Gastrocnemius medialis (tissue), 4 donors: ENCODE results near the gene GDF9. TPM values are rescaled to one million over a fixed set of nuclear protein-coding genes. Genes with fewer than 3 reads are reported as not detected.

Experiments
- ATAC-seq, 2 donors: fragments of 150-250 bp; one replicate each; pipeline ENCODE4 v1.9.1; 2016
- DNase-seq, 2 donors: peaks; one replicate each; pipeline ENCODE4 v3.0.0-alpha.2; 2019
- H3K27ac ChIP-seq, 4 donors: fragments of 200-600 bp; sonication (generic); 1 replicate in 1 of 4; 2 replicates in 3 of 4; pipeline ENCODE4 v1.5.1; 2016 to 2018; ENCODE audit warnings: mild to moderate bottlenecking in 2 of 4, moderate library complexity in 1 of 4
- H3K27me3 ChIP-seq, 3 donors: fragments of 200-600 bp; sonication (generic) in 2 of 3; 1 replicate in 1 of 3; 2 replicates in 2 of 3; pipeline versions ENCODE4 v1.5.1 to v1.6.0; 2016 to 2019; ENCODE audit warnings: mild to moderate bottlenecking in 1 of 3, moderate library complexity in 1 of 3
- H3K36me3 ChIP-seq, 2 donors: fragments of 200-600 bp; sonication (generic) in 1 of 2; one replicate each; pipeline ENCODE4 v1.5.1; 2017 to 2018
- H3K4me1 ChIP-seq, 2 donors: fragments of 200-600 bp; sonication (generic) in 1 of 2; one replicate each; pipeline ENCODE4 v1.5.1; 2016 to 2017; ENCODE audit warnings: mild to moderate bottlenecking in 2 of 2
- H3K4me3 ChIP-seq, 4 donors: fragments of 200-600 bp; sonication (generic) in 3 of 4; 1 replicate in 1 of 4; 2 replicates in 3 of 4; pipeline ENCODE4 v1.5.1; 2016 to 2019; ENCODE audit warnings: mild to moderate bottlenecking in 2 of 4
- H3K9me3 ChIP-seq, 3 donors: fragments of 200-600 bp; sonication (generic) in 2 of 3; 1 replicate in 1 of 3; 2 replicates in 2 of 3; pipeline ENCODE4 v1.5.1; 2016 to 2019
- CTCF ChIP-seq, 5 experiments: fragments of 450-650 bp in 3 of 5; fragments of 200-600 bp in 2 of 5; sonication (generic) in 2 of 5; IDR thresholded peaks in 4 of 5; conservative IDR thresholded peaks in 1 of 5; 1 replicate in 4 of 5; 2 replicates in 1 of 5; pipeline ENCODE4 v1.5.1; 2016 to 2019; ENCODE audit warnings: antibody characterized with exemption in 5 of 5, mild to moderate bottlenecking in 3 of 5, moderate library complexity in 3 of 5
- POLR2A ChIP-seq, 2 donors: fragments of 450-650 bp; IDR thresholded peaks; one replicate each; pipeline ENCODE4 v1.6.1; 2017; ENCODE audit warnings: antibody characterized with exemption in 2 of 2, mild to moderate bottlenecking in 2 of 2, moderate library complexity in 2 of 2
- in situ Hi-C, 4 donors: fragments of 200-750 bp; cut with MboI; loops; one replicate each; pipeline versions ENCODE4 v1.15.0 to v1.8.0; 2017; ENCODE audit warnings: low sequenced_read_pairs in 4 of 4
- intact Hi-C: fragments of 100-400 bp; cut with DNase I; formaldehyde crosslinking; loops from one replicate; pipeline ENCODE4 v1.15.1; 2023; ENCODE audit warnings: low total_unique reads
- total RNA-seq, 4 donors: library from RNA; depleted of rRNA; stranded (reverse); fragments of >200 nt; gene quantifications; one replicate each; pipeline versions ENCODE4 v1.1.0 to v1.2.3, GENCODE V29; 2016

Gene GDF9
- total RNA-seq, 4 donors from 2014 or later, result 0.13 to 2.5 (median 0.46) TPM; not detected in 1

DNA sequence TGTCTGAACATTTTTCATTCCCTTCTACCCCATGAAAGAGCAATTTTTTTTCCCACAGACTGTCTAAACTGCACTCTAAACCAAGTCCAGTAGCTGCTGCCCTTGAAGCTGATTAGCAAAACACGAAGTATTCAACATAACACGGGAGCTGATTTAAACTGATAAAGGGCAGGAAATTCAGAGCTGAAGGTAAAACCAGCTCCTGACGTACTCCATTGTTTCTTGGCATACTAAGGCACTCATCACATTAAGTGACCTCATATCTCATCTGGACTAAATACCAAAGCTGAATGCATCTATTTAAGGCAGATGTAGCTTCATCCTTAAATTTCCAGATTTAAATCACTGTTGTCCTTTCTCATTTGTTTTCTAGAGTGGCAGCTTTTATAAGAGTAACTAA is 12.0 kb downstream of the GDF9 start:
- DNase-seq (no peak), ATAC-seq (no peak)
- no peak overlapping the region for H3K27ac ChIP-seq
- no peaks in the 10 kb centered on the region for H3K27me3 ChIP-seq
- in situ Hi-C loops, result loop anchor here in 2 of 4 donors (25.0 kb wide), 1 partner anchor 467 kb away; no protein-coding TSS in a partner anchor
- H3K36me3 ChIP-seq, result no peaks in the 10 kb centered on the region
- intact Hi-C loops, result no loop called here
- no peaks in the 10 kb centered on the region for H3K9me3 ChIP-seq
- no peak for TF ChIP-seq POLR2A (IDR thresholded peaks at IDR 0.05)
- TF ChIP-seq CTCF (IDR thresholded peaks at IDR 0.05 in 4 of 5, conservative IDR thresholded peaks at IDR 0.05 in 1 of 5), result no peak
- H3K4me1 ChIP-seq, result no peaks in the 10 kb centered on the region
- H3K4me3 ChIP-seq, result no peak overlapping the region

DNA sequence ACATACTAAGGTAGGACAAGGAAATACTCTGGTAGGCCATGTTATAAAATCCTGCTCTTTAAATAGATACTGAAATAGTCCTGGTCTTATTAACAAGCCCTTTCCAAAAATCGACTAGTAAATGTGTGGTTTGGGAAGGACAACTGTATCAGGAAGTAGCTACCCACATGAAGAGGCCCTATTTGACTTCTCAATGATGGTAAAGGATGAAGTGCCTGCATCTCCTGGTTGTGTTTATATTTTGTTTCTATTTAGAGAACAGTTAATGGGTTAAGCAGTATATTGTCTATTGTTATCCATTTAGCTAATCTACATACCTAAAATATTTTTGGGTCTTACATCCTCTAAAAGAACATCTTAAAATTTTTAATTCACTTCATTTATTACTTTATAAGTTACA is 12.5 kb downstream of the GDF9 start:
- no peak for TF ChIP-seq POLR2A (IDR thresholded peaks at IDR 0.05)
- TF ChIP-seq CTCF (IDR thresholded peaks at IDR 0.05 in 4 of 5, conservative IDR thresholded peaks at IDR 0.05 in 1 of 5), result no peak
- no peaks in the 10 kb centered on the region for H3K27me3 ChIP-seq
- ATAC-seq (no peak), DNase-seq (no peak)
- in situ Hi-C loops (loop anchor here in 2 of 4 donors (25.0 kb wide), 1 partner anchor 466 kb away; no protein-coding TSS in a partner anchor), intact Hi-C loops (no loop called here)
- H3K27ac ChIP-seq, result no peak overlapping the region
- H3K36me3 ChIP-seq, result no peaks in the 10 kb centered on the region
- H3K4me3 ChIP-seq, result no peak overlapping the region
- no peaks in the 10 kb centered on the region for H3K4me1 ChIP-seq
- no peaks in the 10 kb centered on the region for H3K9me3 ChIP-seq

DNA sequence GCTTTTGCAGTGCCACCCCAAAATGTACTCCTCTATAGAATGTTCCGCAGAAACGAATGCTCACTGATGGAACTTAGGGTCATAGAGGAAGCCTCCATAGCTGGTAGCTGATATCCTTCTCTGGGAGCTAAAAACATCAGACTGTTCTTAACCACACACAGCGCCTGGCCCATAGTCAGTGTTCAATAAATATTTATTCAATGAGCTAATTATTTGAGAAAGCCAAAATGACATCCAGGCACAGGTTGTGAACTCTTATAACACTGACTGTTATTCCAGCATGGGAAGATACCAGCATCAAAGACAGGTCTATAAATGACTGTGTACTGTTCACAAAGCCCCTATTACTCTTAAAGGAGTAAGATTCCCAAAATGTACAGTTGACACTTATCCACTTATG is 12.9 kb downstream of the GDF9 start:
- TF ChIP-seq CTCF (IDR thresholded peaks at IDR 0.05 in 4 of 5, conservative IDR thresholded peaks at IDR 0.05 in 1 of 5) (no peak), POLR2A (IDR thresholded peaks at IDR 0.05) (no peak)
- H3K4me1 ChIP-seq, result no peaks in the 10 kb centered on the region
- intact Hi-C loops, result no loop called here
- no peak overlapping the region for H3K27ac ChIP-seq
- ATAC-seq, result no peak
- no peaks in the 10 kb centered on the region for H3K36me3 ChIP-seq
- H3K9me3 ChIP-seq, result no peaks in the 10 kb centered on the region
- no peaks in the 10 kb centered on the region for H3K27me3 ChIP-seq
- H3K4me3 ChIP-seq, result no peak overlapping the region
- DNase-seq, result no peak
- in situ Hi-C loops, result loop anchor here in 2 of 4 donors (25.0 kb wide), 1 partner anchor 466 kb away; no protein-coding TSS in a partner anchor

GRCh38 chr5:132850066-132850465 is 16.2 kb downstream of the GDF9 start:
- intact Hi-C loops, result no loop called here
- no peak for TF ChIP-seq CTCF (IDR thresholded peaks at IDR 0.05 in 4 of 5, conservative IDR thresholded peaks at IDR 0.05 in 1 of 5)
- TF ChIP-seq POLR2A (IDR thresholded peaks at IDR 0.05), result no peak
- Histone ChIP-seq H3K27me3 (no peaks in the 10 kb centered on the region), H3K9me3 (no peaks in the 10 kb centered on the region), H3K4me1 (no peaks in the 10 kb centered on the region), H3K4me3 (no peak overlapping the region), H3K27ac (no peak overlapping the region), H3K36me3 (no peaks in the 10 kb centered on the region)
- ATAC-seq (no peak), DNase-seq (no peak)
- in situ Hi-C loops, result loop anchor here in 2 of 4 donors (25.0 kb wide), 1 partner anchor 463 kb away; no protein-coding TSS in a partner anchor

- Histone ChIP-seq H3K27me3 (no peaks in the 10 kb centered on the region), H3K4me1 (no peaks in the 10 kb centered on the region), H3K36me3 (no peaks in the 10 kb centered on the region), H3K4me3 (no peak overlapping the region), H3K27ac (no peak overlapping the region), H3K9me3 (no peaks in the 10 kb centered on the region)
- intact Hi-C loops, result no loop called here
- no peak for ATAC-seq
- no peak for DNase-seq
- in situ Hi-C loops, result no loop called here
- TF ChIP-seq CTCF (IDR thresholded peaks at IDR 0.05 in 4 of 5, conservative IDR thresholded peaks at IDR 0.05 in 1 of 5), result no peak
- no peak for TF ChIP-seq POLR2A (IDR thresholded peaks at IDR 0.05)
Observed at GRCh38 chr5:132849347-132849746, 16.9 kb downstream of the GDF9 start.
